Activated CD8-positive, alpha-beta T cell treated with anti-CD3 and anti-CD28 coated beads for 36 hours (primary cell): ENCODE measurements around the gene TBC1D17. TPM values are rescaled to one million over a fixed set of nuclear protein-coding genes. Genes with fewer than 3 reads are reported as not detected.

Experiments used
- ATAC-seq: fragments of 200-7000 bp; cut with Tn5 transposase; one replicate; pipeline ENCODE4 v1.10.0; 2021; ENCODE audit warnings: mild to moderate bottlenecking, moderate library complexity
- CTCF ChIA-PET: fragments of 350-600 bp; sonication (Branson Sonifier 250); formaldehyde crosslinking; loops from one replicate; lab custom pipeline; 2021; ENCODE audit warnings: antibody characterized with exemption; lab: Charles Lee
- POLR2A ChIA-PET: fragments of 350-600 bp; sonication (Branson Sonifier 250); formaldehyde crosslinking; loops from one replicate; lab custom pipeline; 2021; ENCODE audit warnings: antibody characterized with exemption; lab: Charles Lee
- DNase-seq: peaks from one replicate; pipeline ENCODE4 v3.0.0-alpha.2; 2020
- H3K27ac Mint-ChIP-seq: one replicate; pipeline ENCODE4 v1.8.0; 2021; ENCODE audit warnings: mild to moderate bottlenecking, mixed read lengths
- H3K27me3 Mint-ChIP-seq: one replicate; pipeline ENCODE4 v1.8.0; 2021; ENCODE audit warnings: mixed read lengths
- H3K36me3 Mint-ChIP-seq: one replicate; pipeline ENCODE4 v1.8.0; 2021; ENCODE audit warnings: low read depth, mixed read lengths
- H3K4me1 Mint-ChIP-seq: one replicate; pipeline ENCODE4 v1.8.0; 2021; ENCODE audit warnings: low read depth, mixed read lengths
- H3K4me3 Mint-ChIP-seq: one replicate; pipeline ENCODE4 v1.8.0; 2021; ENCODE audit warnings: mild to moderate bottlenecking, moderate library complexity, mixed read lengths
- H3K9me3 Mint-ChIP-seq: one replicate; pipeline ENCODE4 v1.8.0; 2021; ENCODE audit warnings: mixed read lengths
- CTCF ChIP-seq: fragments of 200-600 bp; IDR thresholded peaks from one replicate; pipeline ENCODE4 v1.8.0; 2022; ENCODE audit warnings: antibody characterized with exemption, mild to moderate bottlenecking
- intact Hi-C: fragments of 100-400 bp; cut with micrococcal nuclease; formaldehyde crosslinking; loops from one replicate; pipeline ENCODE4 v1.10.0; 2022
- total RNA-seq, 2 experiments: library from RNA; stranded (reverse); gene quantifications; one replicate each; pipeline ENCODE4 v1.2.3, GENCODE V29; 2021

TBC1D17 gene
- total RNA-seq, 2 experiments from 2014 or later = 26.6 to 26.8 TPM

GRCh38 chr19:49883094-49883493 is 5.6 kb downstream of the TBC1D17 start:
- no peak overlapping the region for H3K27ac Mint-ChIP-seq

GRCh38 chr19:49884109-49884508 is 6.6 kb downstream of the TBC1D17 start:
- ChIA-PET POLR2A (no interaction called here), CTCF (no interaction called here)
- H3K27ac Mint-ChIP-seq = no peak overlapping the region
- no peaks in the 10 kb centered on the region for H3K9me3 Mint-ChIP-seq
- TF ChIP-seq CTCF = no peak
- peaks cover 2% of the 10 kb centered on the region for H3K4me1 Mint-ChIP-seq
- ATAC-seq (no peak), DNase-seq (no peak)
- H3K4me3 Mint-ChIP-seq = no peak overlapping the region
- peaks cover 40% of the 10 kb centered on the region for H3K36me3 Mint-ChIP-seq
- no peaks in the 10 kb centered on the region for H3K27me3 Mint-ChIP-seq
- intact Hi-C loops = no loop called here

More at GRCh38 chr19:49883094-49883493, 5.6 kb downstream of the TBC1D17 start:
- POLR2A ChIA-PET = interaction anchor here (0.8 to 1.7 kb wide), 2 partner anchors 10 to 93 kb away, joined by 3 to 4 read pairs; no protein-coding TSS in a partner anchor
- CTCF ChIA-PET = interaction anchor here (0.9 kb wide), 1 partner anchor 55 kb away, joined by 3 read pairs; no protein-coding TSS in a partner anchor
- intact Hi-C loops = no loop called here
- Mint-ChIP-seq H3K4me3 (no peak overlapping the region), H3K4me1 (peaks cover 10% of the 10 kb centered on the region), H3K9me3 (no peaks in the 10 kb centered on the region), H3K36me3 (peaks cover 39% of the 10 kb centered on the region), H3K27me3 (no peaks in the 10 kb centered on the region)
- ATAC-seq (no peak), DNase-seq (no peak)
- no peak for TF ChIP-seq CTCF

GRCh38 chr19:49884760-49885159 is 7.3 kb downstream of the TBC1D17 start:
- Mint-ChIP-seq H3K9me3 (no peaks in the 10 kb centered on the region), H3K27ac (no peak overlapping the region), H3K4me1 (peaks cover 6% of the 10 kb centered on the region), H3K36me3 (peaks cover 42% of the 10 kb centered on the region), H3K27me3 (no peaks in the 10 kb centered on the region), H3K4me3 (no peak overlapping the region)
- no peak for ATAC-seq
- no peak for DNase-seq
- no peak for TF ChIP-seq CTCF
- ChIA-PET CTCF (no interaction called here), POLR2A (no interaction called here)
- intact Hi-C loops = no loop called here

GRCh38 chr19:49887037-49887664 is 9.6 kb downstream of the TBC1D17 start:
- peaks cover 32% of the 10 kb centered on the region for H3K36me3 Mint-ChIP-seq
- peaks cover 19% of the 10 kb centered on the region for H3K4me1 Mint-ChIP-seq
- ChIA-PET CTCF (no interaction called here), POLR2A (interaction anchor here (0.6 to 1.5 kb wide), 3 partner anchors 10 to 68 kb away, joined by 3 to 5 read pairs (median 3); partner anchors contain the start of genes AKT1S1 and TBC1D17)
- H3K9me3 Mint-ChIP-seq = no peaks in the 10 kb centered on the region
- TF ChIP-seq CTCF = no peak
- H3K4me3 Mint-ChIP-seq = no peak overlapping the region
- H3K27me3 Mint-ChIP-seq = no peaks in the 10 kb centered on the region
- DNase-seq (no peak), ATAC-seq (no peak)
- intact Hi-C loops = no loop called here
- H3K27ac Mint-ChIP-seq = no peak overlapping the region
